ENCODE data around the gene DOC2A.
"Not testable (repeated sequence)": the region's sequence is repeated elsewhere in the genome, so short reads cannot be mapped to it uniquely, and the experiment has no call there.

DOC2A gene

DNA sequence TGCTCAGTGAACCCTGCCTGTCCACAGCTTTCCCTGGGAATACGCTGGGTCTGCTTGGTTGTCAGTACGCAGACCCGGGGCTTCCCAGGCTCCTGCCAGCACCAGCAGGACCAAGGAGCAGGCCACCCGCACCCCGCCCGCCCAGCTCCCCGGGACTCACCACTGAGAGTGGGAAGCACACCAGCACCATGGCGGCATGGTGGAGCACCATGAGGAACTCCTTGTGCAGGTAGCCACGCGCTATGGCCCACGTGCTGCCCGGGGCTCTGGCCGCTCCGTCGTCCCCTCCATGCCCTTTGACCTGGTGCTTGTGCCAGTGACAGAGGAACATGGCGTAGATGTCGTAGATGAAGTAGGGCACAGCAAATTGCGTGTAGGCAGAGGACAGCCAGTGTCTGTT is 15.6 kb upstream of the DOC2A start:
- no peak for DNase-seq

DNA sequence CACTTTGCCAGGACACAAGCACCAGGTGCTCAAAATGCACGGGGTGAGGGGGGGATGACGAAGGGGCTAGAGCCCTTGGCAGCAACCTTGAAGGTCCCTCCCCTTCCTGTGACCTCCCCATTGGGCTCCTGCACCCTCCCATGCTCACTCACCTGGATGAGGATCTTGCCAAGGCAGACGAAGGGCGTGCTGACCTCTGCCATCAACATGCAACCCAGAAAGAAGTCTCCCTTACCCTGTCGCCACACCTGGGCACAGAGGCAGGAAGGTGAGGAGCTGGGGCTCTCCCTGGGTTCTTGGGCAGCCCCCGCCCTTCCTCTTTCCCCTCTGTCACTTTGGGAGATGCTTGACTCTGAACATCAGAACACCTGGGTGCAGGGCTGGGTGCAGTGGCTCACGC is 14.7 kb upstream of the DOC2A start:
- no peak for DNase-seq

DNA sequence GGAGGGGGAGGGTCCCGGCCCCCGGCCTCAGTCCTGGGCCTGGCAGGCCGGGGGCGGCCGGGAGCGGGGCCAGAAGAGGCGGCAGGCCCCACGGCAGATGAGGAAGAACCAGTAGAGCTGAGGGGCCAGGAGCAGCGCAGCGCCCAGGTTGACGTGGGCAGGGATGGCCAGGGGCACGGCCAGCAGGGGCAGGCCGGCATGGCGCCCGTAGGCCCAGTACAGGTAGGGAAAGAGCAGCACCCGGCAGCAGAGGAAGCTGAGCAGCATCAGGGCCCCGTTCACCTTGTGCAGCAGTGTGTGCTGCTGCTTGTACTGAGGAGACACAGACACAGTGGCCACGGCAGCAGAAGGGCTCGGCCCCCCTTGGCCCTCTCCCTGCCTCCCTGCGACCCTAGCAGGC is 14.3 kb upstream of the DOC2A start:
- DNase-seq = no peak

DNA sequence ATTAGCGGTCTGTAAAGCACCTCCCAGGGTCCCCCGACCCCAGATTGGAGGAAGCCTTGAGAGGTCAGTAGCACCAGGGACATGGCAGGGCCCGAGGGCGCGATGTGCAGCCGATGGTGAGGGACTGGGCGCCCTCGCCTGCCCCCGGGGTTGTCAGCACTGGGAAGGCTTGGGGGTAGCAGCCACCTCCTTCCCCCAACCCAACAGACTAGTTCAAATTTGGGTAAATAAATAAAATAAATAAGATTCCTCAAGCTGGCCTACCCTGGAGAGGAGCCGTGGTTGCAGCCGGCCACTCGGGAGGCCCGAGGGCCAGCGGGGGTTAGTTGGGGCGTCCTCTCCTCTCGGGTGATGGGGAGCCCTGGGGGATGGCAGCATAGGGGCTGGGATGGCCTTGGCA is 13.6 kb upstream of the DOC2A start:
- DNase-seq = no peak

DNA sequence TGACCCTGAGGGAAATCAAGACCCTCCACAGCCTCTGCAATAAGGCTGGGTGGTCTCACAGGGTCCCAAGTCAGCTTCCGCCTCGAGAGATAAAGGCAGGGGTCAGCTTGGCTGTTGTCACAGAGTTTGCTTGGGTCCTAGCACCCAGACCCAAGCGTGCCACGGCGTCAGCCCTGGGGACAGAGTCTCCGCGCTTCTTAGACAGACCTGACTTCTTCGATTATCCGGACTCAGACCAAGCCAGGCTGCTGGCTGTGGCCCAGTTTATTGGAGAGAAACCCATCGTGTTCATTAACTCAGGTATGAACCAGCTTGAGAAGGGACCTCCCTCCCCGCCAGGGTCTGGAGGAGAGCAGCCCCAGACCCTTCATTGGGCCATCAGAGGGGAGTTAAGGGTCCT is 12.8 kb upstream of the DOC2A start:
- DNase-seq = no peak

DNA sequence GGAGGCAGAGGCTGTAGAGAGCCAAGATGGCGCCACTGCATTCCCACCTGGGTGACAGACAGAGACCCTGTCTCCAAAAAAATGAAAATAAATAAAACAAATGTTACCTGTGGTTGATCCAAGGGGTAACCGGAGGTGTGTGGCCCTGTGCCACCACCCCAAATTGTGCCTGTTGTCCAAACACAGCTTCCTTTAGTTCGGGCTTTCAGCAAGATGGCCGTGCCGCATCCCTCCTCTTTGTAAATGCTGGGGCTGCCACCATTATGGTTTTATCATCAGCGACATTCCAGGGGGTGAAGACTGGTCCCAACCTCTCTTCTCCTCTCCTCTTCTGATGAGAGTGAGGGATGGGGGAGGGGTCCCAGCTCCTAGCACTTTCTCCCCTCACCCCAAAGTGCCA is 12.1 kb upstream of the DOC2A start, which contains the start of gene C16orf92:
Gene C16orf92 (plus strand): TSS at position 312 of the 400 bp plus-strand sequence. CDS start 143 bp downstream, outside the sequence.
- DNase-seq = no peak

DNA sequence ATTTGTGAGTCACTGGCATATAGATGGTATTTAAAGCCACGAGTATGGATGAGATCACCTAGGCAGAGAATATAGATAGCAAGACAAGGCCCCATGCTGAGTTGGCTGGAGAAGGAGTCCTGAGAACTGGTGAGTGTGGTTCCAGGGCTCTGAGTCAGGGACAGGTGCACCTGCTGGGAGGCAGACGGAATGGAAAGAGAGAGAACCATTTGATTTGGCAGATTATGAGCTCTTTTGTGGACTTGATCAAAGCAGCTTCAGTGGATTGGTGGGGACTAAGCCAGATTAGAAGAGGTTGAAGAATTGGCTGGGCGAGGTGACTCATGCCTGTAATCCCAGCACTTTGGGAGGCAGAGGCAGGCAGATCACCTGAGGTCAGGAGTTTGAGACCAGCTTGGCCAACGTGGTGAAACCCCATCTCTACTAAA is 7.9 kb upstream of the DOC2A start:
- DNase-seq = no peak

DNA sequence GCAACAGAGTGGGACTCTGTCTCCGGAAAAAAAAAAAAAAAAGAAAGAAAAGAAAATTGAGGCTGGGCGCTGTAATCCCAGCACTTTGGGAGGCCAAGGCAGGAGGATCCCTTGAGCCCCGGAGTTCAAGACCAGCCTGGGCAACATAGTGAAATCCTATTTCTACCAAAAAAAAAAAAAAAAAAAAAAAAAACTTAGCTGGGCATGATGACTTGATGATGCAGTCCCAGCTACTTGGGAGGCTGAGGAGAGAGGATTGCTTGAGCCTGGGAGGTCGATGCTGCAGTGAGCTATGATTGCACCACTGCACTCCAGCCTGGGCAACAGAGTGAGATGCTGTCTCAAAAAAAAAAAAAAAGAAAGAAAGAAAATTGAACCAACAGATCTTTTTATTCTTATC is 7.1 kb upstream of the DOC2A start:
- not testable (repeated sequence) for DNase-seq

DNA sequence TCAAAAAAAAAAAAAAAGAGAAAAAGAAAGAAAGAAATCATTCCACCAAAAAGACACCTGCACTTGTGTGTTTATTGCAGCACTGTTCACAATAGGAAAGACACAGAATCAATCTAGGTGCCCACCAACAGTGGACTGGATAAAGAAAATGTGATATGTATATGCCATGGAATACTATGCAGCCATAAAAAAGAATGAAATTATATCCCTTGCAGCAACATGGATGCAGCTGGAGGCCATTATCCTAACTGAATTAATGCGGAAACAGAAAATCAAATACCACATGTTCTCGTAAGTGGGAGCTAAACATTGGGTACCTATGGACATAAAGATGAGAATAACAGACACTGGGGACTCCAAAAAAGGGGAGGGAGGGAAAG is 6.4 kb upstream of the DOC2A start:
- no peak for DNase-seq

DNA sequence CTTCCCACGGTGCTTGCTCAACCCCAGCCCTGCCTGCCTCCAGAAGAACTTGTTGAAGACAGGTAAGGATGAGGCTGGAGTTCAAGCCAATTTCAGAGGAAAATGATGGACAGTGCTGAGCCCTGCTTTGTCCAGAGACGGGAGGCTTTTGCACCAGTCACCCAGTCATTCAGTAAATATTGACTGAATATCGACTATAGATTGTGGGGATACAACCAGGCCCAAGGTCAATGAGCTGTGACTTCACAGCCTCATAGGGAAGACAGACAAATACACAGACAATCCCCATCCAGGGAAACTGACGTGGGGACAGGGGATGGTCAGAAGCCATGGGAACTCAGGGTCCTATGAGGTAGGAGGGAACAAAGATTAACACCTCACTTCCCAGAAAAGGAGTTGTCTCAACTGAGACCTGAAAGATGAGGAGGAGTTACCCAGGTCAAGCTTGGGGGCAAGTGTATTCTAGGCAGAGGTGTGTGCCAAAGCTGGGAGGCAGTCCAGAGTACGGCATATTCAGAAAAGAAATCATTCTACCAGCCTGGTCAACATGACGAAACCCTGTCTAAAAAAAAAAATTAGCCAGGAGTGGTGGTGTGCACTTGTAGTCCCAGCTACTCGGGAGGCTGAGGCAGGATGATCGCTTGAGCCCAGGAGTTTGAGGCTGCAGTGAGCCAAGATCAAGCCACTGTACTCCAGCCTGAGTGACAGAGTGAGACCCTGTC is 5.9 kb upstream of the DOC2A start:
- no peak for DNase-seq

DNA sequence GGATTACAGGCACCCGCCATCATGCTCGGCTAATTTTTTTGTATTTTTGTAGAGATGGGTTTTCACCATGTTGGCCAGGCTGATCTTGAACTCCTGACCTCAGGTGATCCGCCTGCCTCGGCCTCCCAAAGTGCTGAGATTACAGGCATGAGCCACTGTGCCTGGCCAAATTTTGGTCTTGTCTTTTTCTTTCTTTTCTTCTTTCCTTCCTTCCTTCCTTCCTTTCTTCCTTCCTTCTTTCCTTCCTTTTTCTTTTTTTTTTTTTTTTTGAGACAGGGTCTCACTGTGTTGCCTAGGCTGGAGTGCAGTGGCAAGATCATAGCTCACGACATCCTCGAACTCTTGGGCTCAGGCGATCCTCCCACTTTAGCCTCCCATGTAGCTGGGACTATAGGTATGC is 4.6 kb upstream of the DOC2A start:
- DNase-seq = not testable (repeated sequence)

DNA sequence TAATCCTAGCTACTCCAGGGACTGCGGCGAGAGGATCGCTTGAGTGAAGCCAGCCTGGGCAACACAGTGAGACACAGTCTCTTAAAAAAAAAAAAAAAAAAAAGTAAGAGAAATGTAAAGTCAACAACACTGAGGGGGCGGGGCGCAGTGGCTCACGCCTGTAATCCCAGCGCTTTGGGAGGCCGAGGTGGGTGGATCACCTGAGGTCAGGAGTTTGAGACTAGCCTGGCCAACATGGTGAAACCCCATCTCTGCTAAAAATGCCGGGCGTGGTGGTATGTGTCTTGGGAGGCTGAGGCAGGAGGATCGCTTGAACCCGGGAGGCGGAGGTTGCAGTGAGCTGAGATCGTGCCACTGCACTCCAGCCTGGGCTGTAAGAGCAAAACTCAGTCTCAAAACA is 1.8 kb upstream of the DOC2A start:
- DNase-seq = not testable (repeated sequence)

DNA sequence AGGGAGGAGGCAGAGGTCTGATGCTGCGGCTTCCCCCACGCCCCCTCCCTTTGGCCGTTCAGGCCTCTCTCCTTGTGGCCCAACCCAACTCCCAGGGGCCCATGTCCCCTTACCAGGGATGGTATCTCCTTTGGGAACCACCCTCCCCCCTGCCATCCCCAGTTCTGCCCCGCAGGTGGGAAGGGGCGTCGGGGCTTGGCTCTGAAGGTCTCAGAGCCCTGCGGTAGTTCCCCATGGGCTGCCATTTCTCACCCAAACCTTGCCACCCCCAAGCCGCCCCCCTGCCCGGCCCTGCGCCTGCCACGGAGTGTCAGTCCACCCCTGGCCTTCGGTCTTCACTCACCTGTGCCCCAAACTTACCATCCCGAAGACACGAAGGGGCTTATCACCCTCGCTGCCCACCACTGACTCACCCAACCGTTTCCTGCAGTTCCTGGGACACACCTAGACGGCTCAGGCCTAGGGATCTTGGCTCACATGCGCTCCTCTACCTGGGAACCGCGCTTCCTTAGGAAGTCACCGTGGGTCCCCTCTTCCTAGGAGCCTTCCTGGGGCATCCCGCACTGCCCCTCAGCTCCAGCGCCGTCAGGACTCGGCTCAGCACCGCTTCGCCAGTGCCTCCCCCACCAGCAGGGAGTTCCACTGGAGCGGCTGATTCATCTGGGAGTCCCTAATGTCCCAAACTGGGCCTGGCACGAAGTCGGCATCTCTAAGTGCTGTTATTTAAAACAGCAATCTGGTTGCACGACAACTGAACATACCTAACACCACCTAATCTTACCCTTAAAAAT is 1.1 kb upstream of the DOC2A start:
- peak; percentile 46 for DNase-seq

DNA sequence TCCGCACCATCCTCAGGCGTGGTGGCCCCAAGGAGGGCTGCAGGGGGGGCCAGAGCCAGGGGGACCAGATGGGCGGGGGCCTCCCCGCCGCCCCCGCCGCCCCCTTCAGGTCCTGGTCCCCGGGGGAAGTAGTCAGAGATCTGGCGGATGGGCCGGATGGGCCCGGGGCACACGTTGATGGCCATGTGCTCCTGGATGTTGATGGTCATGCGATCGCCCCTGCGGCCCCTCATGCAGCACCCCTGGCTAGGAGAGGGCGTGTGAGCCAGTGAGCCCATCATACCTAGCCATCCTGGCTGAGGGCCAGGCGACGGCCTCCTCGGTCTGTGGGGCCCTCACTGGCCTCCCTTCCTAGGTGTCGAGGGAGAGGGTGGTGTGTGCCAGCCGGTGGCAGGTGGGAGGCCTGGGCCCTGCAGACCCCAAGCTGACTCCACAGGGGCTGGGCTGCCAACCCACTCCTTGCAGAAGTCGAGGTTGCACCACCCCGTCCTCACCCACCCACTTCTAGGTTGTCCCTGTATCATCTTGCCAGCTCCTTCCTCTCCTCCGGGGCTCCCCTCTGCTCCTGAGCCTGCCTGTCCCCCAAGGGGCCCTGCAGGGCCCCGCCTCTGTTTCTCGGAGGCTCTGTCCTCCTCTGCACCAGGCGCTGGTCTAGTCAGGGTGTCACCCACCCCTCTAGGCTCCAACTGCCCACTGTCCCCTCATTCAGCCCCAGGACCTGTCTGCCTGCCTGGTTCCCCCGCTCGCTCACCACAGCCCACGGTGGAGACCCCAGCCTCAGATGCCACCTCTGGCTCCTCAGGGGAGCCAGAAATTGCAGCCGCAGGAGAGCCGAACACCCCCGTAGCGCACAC is 610 bp downstream of the DOC2A start:
- peak; percentile 44 for DNase-seq

DNA sequence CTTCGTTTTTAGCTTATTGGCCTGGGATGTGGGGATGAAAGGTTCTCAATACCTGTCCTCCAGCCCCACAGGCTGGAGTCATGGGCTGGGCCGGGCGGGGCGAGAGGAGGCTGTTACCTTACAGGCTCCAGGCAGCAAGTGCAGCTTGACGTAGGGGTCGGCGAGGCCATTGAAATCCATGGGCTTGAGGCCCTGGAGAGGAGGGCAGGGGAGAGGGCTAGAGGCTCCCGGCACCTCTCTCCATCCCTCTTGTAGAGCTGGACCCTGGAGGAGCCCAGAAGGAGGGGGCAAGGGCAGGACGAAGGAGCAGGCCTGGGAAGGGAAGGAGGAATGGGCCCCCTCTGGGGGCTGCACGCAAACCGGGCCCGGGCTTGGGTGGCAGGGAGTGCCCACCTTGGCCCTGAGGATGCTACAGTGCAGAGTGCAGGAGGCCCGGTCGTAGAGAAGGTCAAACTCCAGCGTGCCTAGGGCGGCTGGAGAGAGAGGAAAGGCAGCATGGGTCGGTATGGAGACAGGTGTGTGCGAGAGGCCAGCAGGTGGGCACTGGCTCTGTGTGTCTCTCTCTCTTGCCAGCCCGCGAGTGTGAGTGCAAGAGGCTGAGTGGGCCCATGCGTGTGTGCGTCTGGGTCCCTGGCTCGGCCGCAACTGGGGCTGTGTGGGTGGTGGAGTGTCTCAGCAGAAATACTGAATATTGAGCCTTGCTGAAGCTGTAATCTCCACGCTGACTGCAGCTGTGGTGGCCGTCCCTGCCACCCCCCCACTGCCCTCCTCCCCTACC is 1.6 kb downstream of the DOC2A start:
- no peak for DNase-seq

DNA sequence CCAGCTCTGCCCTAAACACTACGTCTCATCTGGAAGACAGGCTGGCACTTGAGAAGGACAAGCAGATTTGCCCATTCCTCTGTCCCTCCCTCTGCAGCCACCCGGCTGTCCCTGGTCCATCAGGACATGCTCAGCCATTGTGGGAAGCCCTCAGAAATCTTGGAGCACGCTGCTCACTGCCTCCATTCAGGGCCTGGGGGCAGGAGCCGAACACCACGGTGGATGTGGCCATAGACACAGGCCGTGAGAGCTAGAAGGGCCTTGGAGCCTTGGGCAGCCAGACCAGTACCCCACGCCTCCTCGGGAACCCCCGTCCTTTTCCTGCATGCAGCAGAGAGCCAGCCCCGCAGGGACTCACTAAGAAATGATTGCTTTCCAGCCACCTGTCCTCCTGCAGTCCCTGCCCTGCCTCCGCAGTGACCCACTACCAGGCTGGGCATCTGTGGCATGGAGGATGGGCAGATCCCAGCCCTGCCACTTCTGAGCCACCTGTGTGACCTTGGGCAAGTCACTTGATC is 3.4 kb downstream of the DOC2A start:
- DNase-seq = no peak

DNA sequence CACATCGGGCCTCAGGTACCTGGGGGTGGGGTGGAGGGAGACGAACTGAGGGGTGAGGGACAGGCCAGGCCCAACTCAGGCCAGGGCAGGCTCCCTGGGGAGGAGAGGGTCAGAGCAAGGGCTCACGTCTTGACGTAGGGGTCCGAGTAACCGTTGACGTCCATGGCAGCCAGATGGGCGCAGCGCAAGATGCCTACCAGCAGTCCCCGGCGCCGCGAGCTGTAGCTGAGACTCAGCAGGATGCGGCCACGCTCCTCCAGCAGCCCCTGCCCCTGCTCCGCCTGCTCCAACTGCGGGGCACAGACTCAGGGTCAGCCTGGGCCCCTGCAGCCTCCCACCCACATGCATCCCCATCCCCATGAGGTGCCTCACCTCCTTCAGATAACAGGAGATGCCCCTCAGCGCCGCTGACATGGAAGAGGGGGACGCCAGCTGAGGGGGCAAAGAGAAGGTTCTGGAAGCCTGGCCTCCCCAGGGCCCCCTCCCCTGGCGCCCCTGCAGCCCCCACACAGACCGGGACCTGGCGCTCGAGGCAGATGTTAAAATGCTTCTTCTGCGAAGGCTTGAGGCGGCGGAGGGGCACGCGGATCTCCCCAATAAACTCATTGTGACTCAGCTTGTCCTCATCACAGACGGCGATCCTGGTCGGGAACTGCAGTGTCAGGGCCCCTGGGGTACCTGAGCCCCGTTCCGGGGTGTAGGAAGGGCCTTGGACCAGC is 4.0 kb downstream of the DOC2A start:
- DNase-seq = no peak

DNA sequence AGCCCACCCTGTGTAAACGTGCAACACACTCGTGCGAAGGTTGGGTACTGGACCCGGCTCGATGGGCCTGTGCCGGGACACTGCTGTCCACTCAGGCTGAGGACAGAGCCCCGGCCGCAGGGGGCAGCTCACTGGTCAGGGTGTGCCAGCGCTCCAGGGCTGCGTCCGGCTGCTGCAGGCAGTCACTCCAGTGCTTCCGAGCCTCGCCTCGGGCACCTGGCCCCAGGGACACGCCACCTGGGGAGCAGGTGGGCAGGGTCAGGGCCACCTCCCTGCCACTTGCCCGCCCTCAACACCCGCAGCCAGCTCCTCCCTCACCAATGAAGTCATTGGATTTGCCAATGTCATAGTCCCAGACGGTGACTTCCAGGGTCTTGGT is 4.7 kb downstream of the DOC2A start:
- no peak for DNase-seq

DNA sequence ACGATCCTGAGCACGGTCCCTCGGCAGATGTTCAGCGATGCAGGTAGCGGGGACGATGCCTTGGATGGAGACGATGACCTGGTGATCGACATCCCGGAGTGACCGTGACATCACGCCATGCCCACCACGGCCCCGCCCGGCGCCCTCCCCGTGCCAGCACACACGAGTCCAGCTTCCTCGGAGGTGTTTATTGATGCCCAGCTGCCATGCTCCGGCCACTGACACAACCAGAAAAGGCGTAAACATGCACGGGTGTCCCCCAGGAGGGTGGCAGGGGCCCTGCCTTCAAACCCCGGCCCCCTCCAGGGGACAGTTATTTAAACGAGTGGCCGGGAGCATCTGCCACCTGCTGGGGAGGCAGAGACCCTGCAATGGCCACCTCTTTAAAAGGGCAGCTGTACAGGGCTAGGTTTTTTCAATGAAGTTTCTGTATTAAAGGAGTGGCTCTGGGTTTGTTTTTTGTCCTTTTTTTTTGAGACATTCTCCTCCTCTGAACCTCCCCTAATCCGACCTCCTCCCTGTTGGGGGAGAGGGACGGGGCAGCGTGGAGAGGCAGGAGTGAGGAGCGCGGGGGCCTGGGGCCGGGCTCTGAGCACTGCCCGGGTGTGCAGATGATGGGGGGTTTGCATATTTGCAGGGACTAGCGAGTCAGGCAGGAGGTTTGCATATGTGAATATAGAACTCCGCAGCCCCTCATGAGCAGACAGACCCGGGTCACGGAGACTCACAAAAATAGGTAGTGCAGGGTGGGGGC is 5.3 kb downstream of the DOC2A start:
- peak; percentile 55 for DNase-seq

DNA sequence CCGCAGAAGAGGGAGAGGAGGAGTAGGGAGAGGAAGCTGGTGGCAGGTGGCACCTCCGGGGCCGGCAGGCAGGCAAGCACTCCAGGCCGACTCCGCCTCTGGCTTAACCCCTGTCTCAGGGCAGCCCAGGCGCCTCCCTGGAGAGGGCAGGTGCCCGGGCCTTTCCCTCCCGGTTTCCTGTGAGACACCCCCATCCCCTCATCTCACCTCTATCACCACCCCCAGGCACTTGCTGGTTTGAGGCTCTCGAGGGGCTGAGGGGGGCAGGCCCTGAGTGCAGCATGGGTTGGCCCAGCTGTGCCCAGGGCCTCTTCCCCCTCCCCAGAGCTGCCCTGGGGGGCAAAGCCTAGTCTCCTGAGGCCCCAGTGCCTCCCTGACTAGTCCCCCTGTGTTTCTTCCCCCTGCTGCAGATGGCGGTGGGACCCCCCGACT is 6.0 kb downstream of the DOC2A start:
- no peak for DNase-seq

DNA sequence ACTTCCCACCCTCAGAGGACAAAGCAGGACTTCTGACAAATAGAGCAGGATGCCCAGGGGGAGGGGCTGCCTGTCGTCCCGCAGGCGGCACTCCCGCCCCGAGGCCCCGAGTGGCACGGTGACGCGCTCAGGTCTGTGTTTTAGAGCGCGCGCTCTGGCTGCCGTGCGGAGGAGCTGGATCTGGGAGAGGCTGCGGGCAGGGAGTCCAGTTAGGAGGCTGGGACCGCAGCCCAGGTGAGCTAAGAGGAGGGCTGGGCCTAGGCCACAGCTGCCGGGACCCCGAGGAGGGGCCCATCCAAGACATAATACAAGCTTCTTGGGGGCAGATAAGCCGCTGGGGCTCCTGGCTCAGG is 6.4 kb downstream of the DOC2A start:
- no peak for DNase-seq

Data from retina (tissue), 1 donor.